ENCODE measurements around the gene CDH23.

GRCh38 chr10:71521504-71522441, 125.1 kb downstream of the CDH23 start:
- no peak for TF ChIP-seq POLR2A (IDR thresholded peaks at IDR 0.05)
- no peak for TF ChIP-seq CTCF (IDR thresholded peaks at IDR 0.05)
